Measurements from ENCODE around the gene TUBAL3.

Gene TUBAL3

DNA sequence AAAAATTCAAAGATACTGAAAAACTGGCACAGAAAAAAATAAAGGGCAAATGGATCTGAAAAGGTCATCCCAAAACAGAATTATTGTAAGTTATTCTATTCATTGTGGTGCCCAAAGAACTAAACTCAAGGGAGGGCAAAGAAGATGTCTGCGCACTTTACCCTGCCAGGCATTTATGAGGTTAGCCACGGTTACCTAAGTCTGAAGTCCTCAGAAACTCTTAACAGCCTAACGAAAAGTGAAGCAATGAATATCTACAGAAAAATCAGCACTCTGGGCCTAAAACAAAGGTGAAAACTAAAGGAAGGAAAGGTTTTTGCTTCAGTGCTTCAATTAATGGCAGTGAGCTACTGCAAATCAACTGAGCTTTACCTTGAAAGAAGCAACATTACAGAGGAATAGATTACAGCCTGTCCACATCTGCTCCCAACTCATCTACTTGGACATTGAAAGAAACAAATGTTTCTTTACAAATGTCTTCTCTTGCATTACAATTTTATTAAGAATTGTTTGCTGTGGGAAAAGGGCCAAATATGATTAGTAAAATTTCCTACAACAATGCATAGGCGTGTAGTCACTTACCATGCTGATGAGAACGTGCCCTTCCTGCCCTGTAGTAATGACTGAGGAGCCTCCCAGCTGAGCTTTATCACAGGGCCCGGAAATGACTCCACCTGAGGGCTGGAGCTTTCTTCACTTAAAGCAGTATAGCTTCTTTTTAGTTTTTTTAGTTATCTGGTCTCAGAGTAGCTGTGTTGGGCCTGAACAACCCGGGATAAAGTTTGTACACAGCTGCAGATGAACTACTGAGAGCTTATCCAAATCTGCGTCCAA is at the start of gene TUBAL3:
Gene TUBAL3 (minus strand): TSS at position 621 of the 834 bp plus-strand sequence. CDS start 36 bp downstream, at position 585.
- no peaks in the 10 kb centered on the region for H3K9me3 ChIP-seq (ENCODE audit: insufficient read depth, low read length)
- no peak within 1 kb of the TSS for H3K4me2 ChIP-seq (ENCODE audit: low read length)
- H2AFZ ChIP-seq (ENCODE audit: low read depth, low read length), result no peak within 1 kb of the TSS
- H3K27ac ChIP-seq (ENCODE audit: low read length), result no peak within 1 kb of the TSS
- no peak for TF ChIP-seq EZH2phosphoT487 (IDR thresholded peaks at IDR 0.05; ENCODE audit: low read depth)
- TF ChIP-seq, protein P1, sequence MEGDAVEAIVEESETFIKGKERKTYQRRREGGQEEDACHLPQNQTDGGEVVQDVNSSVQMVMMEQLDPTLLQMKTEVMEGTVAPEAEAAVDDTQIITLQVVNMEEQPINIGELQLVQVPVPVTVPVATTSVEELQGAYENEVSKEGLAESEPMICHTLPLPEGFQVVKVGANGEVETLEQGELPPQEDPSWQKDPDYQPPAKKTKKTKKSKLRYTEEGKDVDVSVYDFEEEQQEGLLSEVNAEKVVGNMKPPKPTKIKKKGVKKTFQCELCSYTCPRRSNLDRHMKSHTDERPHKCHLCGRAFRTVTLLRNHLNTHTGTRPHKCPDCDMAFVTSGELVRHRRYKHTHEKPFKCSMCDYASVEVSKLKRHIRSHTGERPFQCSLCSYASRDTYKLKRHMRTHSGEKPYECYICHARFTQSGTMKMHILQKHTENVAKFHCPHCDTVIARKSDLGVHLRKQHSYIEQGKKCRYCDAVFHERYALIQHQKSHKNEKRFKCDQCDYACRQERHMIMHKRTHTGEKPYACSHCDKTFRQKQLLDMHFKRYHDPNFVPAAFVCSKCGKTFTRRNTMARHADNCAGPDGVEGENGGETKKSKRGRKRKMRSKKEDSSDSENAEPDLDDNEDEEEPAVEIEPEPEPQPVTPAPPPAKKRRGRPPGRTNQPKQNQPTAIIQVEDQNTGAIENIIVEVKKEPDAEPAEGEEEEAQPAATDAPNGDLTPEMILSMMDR (IDR thresholded peaks at IDR 0.05; ENCODE audit: low read depth, low read length), result no peak
- no peaks in the 10 kb centered on the region for H3K4me1 ChIP-seq (ENCODE audit: low read length)
- H3K36me3 ChIP-seq (replicated peaks; ENCODE audit: low read depth, low read length), result no peaks in the 10 kb centered on the region
- H4K20me1 ChIP-seq (ENCODE audit: insufficient read depth, low read length), result no peaks in the 10 kb centered on the region
- no peak within 1 kb of the TSS for H3K9ac ChIP-seq (ENCODE audit: low read length)
- no peaks in the 10 kb centered on the region for H3K79me2 ChIP-seq (ENCODE audit: low read length)
- no peaks in the 10 kb centered on the region for H3K27me3 ChIP-seq (ENCODE audit: low read depth, low read length)
- no peak within 1 kb of the TSS for H3K4me3 ChIP-seq (ENCODE audit: low read length)

DNA sequence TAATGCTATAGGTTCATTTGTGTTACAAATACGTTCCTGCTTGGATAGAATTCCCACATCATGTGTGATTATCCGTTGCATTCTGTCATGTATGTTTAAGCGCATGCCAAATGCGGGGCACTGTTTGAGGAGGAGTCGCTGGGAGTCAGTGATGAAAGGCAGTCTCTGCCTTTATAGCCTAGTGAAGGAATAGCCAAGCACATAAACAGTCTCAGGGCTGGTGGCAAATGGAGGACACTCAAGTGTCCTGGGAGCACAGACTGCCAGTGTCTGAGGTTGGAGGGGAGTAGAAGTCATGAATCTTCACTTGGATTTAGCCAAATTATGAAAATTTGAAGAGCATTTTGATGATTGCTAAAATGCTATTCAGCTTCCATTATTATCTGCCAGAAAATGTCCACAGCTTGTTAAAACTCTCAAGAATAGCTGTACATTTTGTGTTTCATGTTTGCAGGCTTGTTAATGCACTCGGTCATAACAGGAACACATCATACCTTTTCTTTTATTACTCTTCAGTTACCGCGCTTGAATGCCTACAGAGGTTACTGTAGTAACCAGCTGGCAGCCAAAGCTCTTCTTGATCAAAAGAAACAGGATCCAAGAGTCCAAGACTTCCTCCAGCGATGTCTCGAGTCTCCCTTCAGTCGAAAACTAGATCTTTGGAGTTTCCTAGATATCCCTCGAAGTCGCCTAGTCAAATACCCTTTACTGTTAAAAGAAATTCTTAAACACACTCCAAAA is 49.3 kb upstream of the TUBAL3 start:
- Histone ChIP-seq H3K27ac (ENCODE audit: low read length) (no peak overlapping the region), H3K4me3 (ENCODE audit: low read length) (no peak overlapping the region), H3K79me2 (ENCODE audit: low read length) (peaks cover 7% of the 10 kb centered on the region), H3K9ac (ENCODE audit: low read length) (no peak overlapping the region), H3K27me3 (ENCODE audit: low read depth, low read length) (no peaks in the 10 kb centered on the region), H3K9me3 (ENCODE audit: insufficient read depth, low read length) (no peaks in the 10 kb centered on the region), H2AFZ (ENCODE audit: low read depth, low read length) (no peak overlapping the region), H3K4me1 (ENCODE audit: low read length) (no peaks in the 10 kb centered on the region; the same call in 1 of the 2 replicates), H4K20me1 (ENCODE audit: insufficient read depth, low read length) (no peaks in the 10 kb centered on the region), H3K4me2 (ENCODE audit: low read length) (no peak overlapping the region), H3K36me3 (replicated peaks; ENCODE audit: low read depth, low read length) (peaks cover 41% of the 10 kb centered on the region)
- no peak for TF ChIP-seq EZH2phosphoT487 (IDR thresholded peaks at IDR 0.05; ENCODE audit: low read depth)
- TF ChIP-seq, protein P1 (IDR thresholded peaks at IDR 0.05; ENCODE audit: low read depth, low read length), result no peak

DNA sequence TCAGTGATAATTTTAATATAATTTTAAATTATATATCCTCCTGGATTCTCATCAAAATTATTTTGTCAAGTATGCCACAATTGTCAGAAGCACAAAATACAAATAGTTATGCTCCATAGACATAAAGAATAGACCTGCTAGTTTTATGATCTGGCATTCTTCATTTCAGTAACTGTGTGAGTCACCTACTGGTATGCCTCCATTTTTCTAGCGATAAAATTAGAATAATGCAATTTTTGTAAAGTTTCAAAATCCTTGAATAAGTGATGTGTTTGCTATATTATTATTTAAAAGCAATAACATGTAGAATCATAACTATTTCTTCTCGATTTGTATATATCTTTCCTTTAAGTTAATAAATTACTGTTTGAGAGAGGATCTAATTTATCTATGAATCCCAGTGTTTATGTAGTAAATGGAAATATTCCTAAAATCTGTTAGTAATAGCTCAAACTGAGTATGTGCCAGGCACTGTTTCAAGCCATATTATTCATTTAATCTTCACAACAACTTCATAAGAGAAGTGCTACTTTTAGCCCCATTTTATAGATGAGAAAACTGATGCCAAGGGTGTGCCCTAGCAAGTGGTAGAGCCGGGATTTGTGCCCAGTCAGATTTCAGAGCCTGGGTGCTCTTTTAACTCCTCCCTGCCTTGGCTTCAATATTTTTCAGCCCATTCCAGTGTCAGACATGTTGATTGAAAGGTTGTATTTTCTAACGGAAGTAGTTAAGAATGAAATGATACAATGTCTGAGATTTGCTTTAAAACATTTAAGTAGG is 46.2 kb upstream of the TUBAL3 start:
- no peaks in the 10 kb centered on the region for H3K9me3 ChIP-seq (ENCODE audit: insufficient read depth, low read length)
- peaks cover 25% of the 10 kb centered on the region for H3K36me3 ChIP-seq (replicated peaks; ENCODE audit: low read depth, low read length)
- no peak overlapping the region for H2AFZ ChIP-seq (ENCODE audit: low read depth, low read length)
- H4K20me1 ChIP-seq (ENCODE audit: insufficient read depth, low read length), result no peaks in the 10 kb centered on the region
- H3K4me2 ChIP-seq (ENCODE audit: low read length), result no peak overlapping the region
- peaks cover 11% of the 10 kb centered on the region for H3K79me2 ChIP-seq (ENCODE audit: low read length)
- TF ChIP-seq, protein P1 (IDR thresholded peaks at IDR 0.05; ENCODE audit: low read depth, low read length), result no peak
- no peak for TF ChIP-seq EZH2phosphoT487 (IDR thresholded peaks at IDR 0.05; ENCODE audit: low read depth)
- H3K9ac ChIP-seq (ENCODE audit: low read length), result no peak overlapping the region
- no peak overlapping the region for H3K27ac ChIP-seq (ENCODE audit: low read length)
- no peaks in the 10 kb centered on the region for H3K27me3 ChIP-seq (ENCODE audit: low read depth, low read length)
- no peak overlapping the region for H3K4me3 ChIP-seq (ENCODE audit: low read length)
- H3K4me1 ChIP-seq (ENCODE audit: low read length), result peaks cover 30% of the 10 kb centered on the region
